Endothelial cell of umbilical vein (primary cell): ENCODE measurements around the gene CTNNA2. TPM values are rescaled to one million over a fixed set of nuclear protein-coding genes. Genes with fewer than 3 reads are reported as not detected.

Source experiments
- BruUV-seq: library from RNA; stranded (reverse); fragments of 400-500 nt; replicated peaks from 2 replicates; lab custom pipeline; 2021; lab: Mats Ljungman, UMichigan
- CTCF ChIA-PET: fragments of 300-600, 350-600 bp; sonication (Branson Sonifier 250); formaldehyde crosslinking; loops from one replicate; lab custom pipeline; 2021; ENCODE audit warnings: antibody characterized with exemption, inconsistent platforms; lab: Charles Lee
- POLR2A ChIA-PET: fragments of 300-600, 350-600 bp; sonication (Branson Sonifier 250); formaldehyde crosslinking; loops from one replicate; lab custom pipeline; 2021; ENCODE audit warnings: antibody characterized with exemption, inconsistent platforms; lab: Charles Lee
- DNase-seq: peaks from one replicate; pipeline ENCODE4 v3.0.0-alpha.2; 2011; ENCODE audit warnings: low read depth, low spot score
- FAIRE-seq: peaks from 2 replicates; lab custom pipeline; 2011; peaks lifted over from hg19 to GRCh38; lab: Jason Lieb, UNC
- H2AFZ ChIP-seq: 2 replicates; pipeline ENCODE4 v1.6.0; 2012; ENCODE audit warnings: low read depth, low read length, control low read depth, inconsistent platforms
- H3K27ac ChIP-seq: 2 replicates; pipeline ENCODE4 v1.5.1; 2011; ENCODE audit warnings: low read depth, mild to moderate bottlenecking, control low read depth, low read length, moderate library complexity; ENCODE audit not compliant: insufficient read depth
- H3K27me3 ChIP-seq, 2 experiments: 2 replicates each; pipeline versions ENCODE4 v1.6.0 to v1.6.1; 2011; ENCODE audit warnings: low read length in 2 of 2, mixed read lengths in 1 of 2; ENCODE audit not compliant: control insufficient read depth in 2 of 2, insufficient read depth in 2 of 2
- H3K36me3 ChIP-seq, 2 experiments: 2 replicates in 1 of 2; 3 replicates in 1 of 2; pipeline ENCODE4 v1.5.1; 2011; ENCODE audit warnings: low read length in 2 of 2, mild to moderate bottlenecking in 1 of 2, moderate library complexity in 1 of 2; ENCODE audit not compliant: control insufficient read depth in 2 of 2, insufficient read depth in 2 of 2; ENCODE audit errors: extremely low read depth in 1 of 2
- H3K4me1 ChIP-seq: 3 replicates; pipeline ENCODE4 v1.5.1; 2011; ENCODE audit warnings: mild to moderate bottlenecking, low read length; ENCODE audit not compliant: control insufficient read depth, insufficient read depth; ENCODE audit errors: extremely low read depth
- H3K4me2 ChIP-seq: 2 replicates; pipeline ENCODE4 v1.6.1; 2011; ENCODE audit warnings: low read length, control low read depth, mixed read lengths; ENCODE audit not compliant: insufficient read depth
- H3K4me3 ChIP-seq, 3 experiments: fragments of 200-600 bp in 1 of 3; sonication (generic), shearing (Covaris generic) in 1 of 3; replicated peaks in 1 of 3; 2 replicates each; pipeline ENCODE4 v1.5.1; 2011 to 2016; ENCODE audit warnings: control low read depth in 3 of 3, low read length in 3 of 3, mild to moderate bottlenecking in 2 of 3, inconsistent platforms in 1 of 3, low read depth in 1 of 3, moderate library complexity in 1 of 3; ENCODE audit not compliant: insufficient read depth in 1 of 3
- H3K79me2 ChIP-seq: 2 replicates; pipeline ENCODE4 v1.6.0; 2012; ENCODE audit warnings: low read length, inconsistent platforms; ENCODE audit not compliant: control insufficient read depth, insufficient read depth
- H3K9ac ChIP-seq: replicated peaks from 2 replicates; pipeline ENCODE3; 2011; ENCODE audit warnings: low read length, control low read depth; ENCODE audit not compliant: insufficient read depth; ENCODE audit errors: extremely low read depth
- H3K9me1 ChIP-seq: replicated peaks from 3 replicates; pipeline ENCODE4 v1.6.0; 2011; ENCODE audit warnings: mild to moderate bottlenecking, low read length; ENCODE audit not compliant: control insufficient read depth, insufficient read depth; ENCODE audit errors: extremely low read depth
- H3K9me3 ChIP-seq: replicated peaks from 2 replicates; pipeline ENCODE4 v1.5.1; 2012; ENCODE audit warnings: low read length, inconsistent platforms; ENCODE audit not compliant: control insufficient read depth, insufficient read depth
- H4K20me1 ChIP-seq: replicated peaks from 2 replicates; pipeline ENCODE3; 2011; ENCODE audit warnings: mild to moderate bottlenecking, low read length; ENCODE audit not compliant: control insufficient read depth, insufficient read depth; ENCODE audit errors: extremely low read depth
- CTCF ChIP-seq, 2 donors: IDR thresholded peaks; 1 replicate in 1 of 2; 2 replicates in 1 of 2; pipeline ENCODE4 v1.5.1; 2011; ENCODE audit warnings: low read length in 2 of 2, mild to moderate bottlenecking in 2 of 2, moderate library complexity in 2 of 2, control low read depth in 1 of 2, inconsistent platforms in 1 of 2, low read depth in 1 of 2; ENCODE audit not compliant: insufficient read depth in 1 of 2; ENCODE audit errors: extremely low read depth in 1 of 2
- EZH2 ChIP-seq: IDR thresholded peaks from 2 replicates; pipeline ENCODE4 v1.6.1; 2012; ENCODE audit warnings: borderline replicate concordance, low read depth, mild to moderate bottlenecking, moderate library complexity, low read length, inconsistent platforms; ENCODE audit not compliant: severe bottlenecking
- FOS ChIP-seq: IDR thresholded peaks from 2 replicates; pipeline ENCODE4 v1.6.1; 2011; ENCODE audit warnings: mild to moderate bottlenecking, low read length, moderate library complexity, borderline replicate concordance; ENCODE audit not compliant: insufficient read depth
- GATA2 ChIP-seq: IDR thresholded peaks from 2 replicates; pipeline ENCODE4 v1.7.0; 2011; ENCODE audit warnings: low read depth, mild to moderate bottlenecking, moderate library complexity, mixed read lengths, low read length; ENCODE audit not compliant: insufficient read length, insufficient read depth
- JUN ChIP-seq: IDR thresholded peaks from 2 replicates; pipeline ENCODE4 v1.6.1; 2011; ENCODE audit warnings: borderline replicate concordance, low read depth; ENCODE audit not compliant: insufficient read length, insufficient read depth
- MAX ChIP-seq: IDR thresholded peaks from 2 replicates; pipeline ENCODE4 v1.6.1; 2011; ENCODE audit not compliant: insufficient read depth, insufficient read length
- MYC ChIP-seq: IDR thresholded peaks from one replicate; pipeline ENCODE4 v1.6.1; 2011; ENCODE audit warnings: mild to moderate bottlenecking, low read depth, low read length
- POLR2A ChIP-seq: IDR thresholded peaks from 2 replicates; pipeline ENCODE4 v1.6.1; 2012; ENCODE audit warnings: low read depth, mild to moderate bottlenecking, control low read depth, low read length
- POLR2AphosphoS5 ChIP-seq: IDR thresholded peaks from 2 replicates; pipeline ENCODE4 v1.6.1; 2012; ENCODE audit warnings: low read depth, mild to moderate bottlenecking, control low read depth, low read length, moderate library complexity; ENCODE audit not compliant: insufficient read depth
- dilution Hi-C: fragments of 300-500 bp; cut with MboI; formaldehyde crosslinking; loops from one replicate; pipeline ENCODE4 v1.15.0; 2019; ENCODE audit warnings: low sequenced_read_pairs; ENCODE audit not compliant: extremely low pct_ligation_motif_present
- intact Hi-C: fragments of 100-400 bp; cut with micrococcal nuclease; formaldehyde crosslinking; loops from one replicate; pipeline ENCODE4 v1.10.0; 2022
- polyA plus RNA-seq, 4 experiments: library from polyadenylated mRNA; depleted of rRNA in 3 of 4; stranded (reverse) in 3 of 4; unstranded in 1 of 4; fragments of >200 nt; gene quantifications; 2 replicates each; pipeline versions ENCODE4 v1.2.1 to v1.2.3, GENCODE V29; 2011 to 2012; ENCODE audit warnings: missing spikeins in 1 of 4
- total RNA-seq: library from RNA; stranded (reverse); gene quantifications from 2 replicates; pipeline ENCODE4 v1.2.3, GENCODE V29; 2021

CTNNA2 gene
- total and polyA plus RNA-seq, 2 donors (not counting 3 experiments of a cell fraction or from before 2014, with no cell fraction given), result not detected

GRCh38 chr2:79573895-79574674, 61.2 kb downstream of the CTNNA2 start:
- H3K4me3 ChIP-seq, result no peak overlapping the region
- H3K36me3 ChIP-seq, result no peaks in the 10 kb centered on the region
- H4K20me1 ChIP-seq, result no peaks in the 10 kb centered on the region
- H2AFZ ChIP-seq, result no peak overlapping the region
- FAIRE-seq, result no peak
- no peaks in the 10 kb centered on the region for H3K27me3 ChIP-seq
- intact Hi-C loops (no loop called here), dilution Hi-C loops (no loop called here)
- H3K79me2 ChIP-seq, result no peaks in the 10 kb centered on the region
- H3K27ac ChIP-seq, result no peak overlapping the region
- peaks cover 3% of the 10 kb centered on the region for H3K9me3 ChIP-seq
- no peak for TF ChIP-seq JUN
- BruUV-seq, result no TSS peak
- no peaks in the 10 kb centered on the region for H3K9me1 ChIP-seq
- no peaks in the 10 kb centered on the region for H3K4me1 ChIP-seq
- no peak overlapping the region for H3K9ac ChIP-seq
- POLR2A ChIA-PET, result no interaction called here
- CTCF ChIA-PET, result no interaction called here
- H3K4me2 ChIP-seq, result no peak overlapping the region
- DNase-seq, result no peak

- H3K4me1 ChIP-seq, result no peaks in the 10 kb centered on the region
- FAIRE-seq (no peak), DNase-seq (no peak)
- ChIA-PET POLR2A (no interaction called here), CTCF (no interaction called here)
- H3K36me3 ChIP-seq, result no peaks in the 10 kb centered on the region
- no peaks in the 10 kb centered on the region for H4K20me1 ChIP-seq
- H3K27ac ChIP-seq, result no peak overlapping the region
- H3K4me3 ChIP-seq, result no peak overlapping the region
- intact Hi-C loops, result no loop called here
- dilution Hi-C loops, result no loop called here
- peaks cover 5% of the 10 kb centered on the region for H3K9me3 ChIP-seq
- H3K4me2 ChIP-seq, result no peak overlapping the region
- H3K9ac ChIP-seq, result no peak overlapping the region
- BruUV-seq, result no TSS peak
- no peak overlapping the region for H2AFZ ChIP-seq
- TF ChIP-seq MYC (no peak), GATA2 (no peak), FOS (no peak), POLR2AphosphoS5 (no peak), JUN (no peak), MAX (no peak), POLR2A (no peak), CTCF (IDR thresholded peaks at IDR 0.05; ENCODE audit: extremely low read depth in 1 of 2, insufficient read depth in 1 of 2, low read depth in 1 of 2, low read length in 2 of 2) (no peak), EZH2 (no peak)
- no peaks in the 10 kb centered on the region for H3K9me1 ChIP-seq
- no peaks in the 10 kb centered on the region for H3K27me3 ChIP-seq
- no peaks in the 10 kb centered on the region for H3K79me2 ChIP-seq
Observed at GRCh38 chr2:79576451-79576850, 63.6 kb downstream of the CTNNA2 start.
